HCT116 (cell line): Measurements from ENCODE around the gene RNF128. TPM values are rescaled to one million over a fixed set of nuclear protein-coding genes. Genes with fewer than 3 reads are reported as not detected.
A peak's percentile ranks its signal among the peaks of the same experiment; 100 is the strongest.

Source experiments
- ATAC-seq: fragments of 200-7000 bp; cut with Tn5 transposase; 2 replicates; pipeline ENCODE4 v1.9.1; 2020; ENCODE audit warnings: mild to moderate bottlenecking, moderate library complexity
- BruUV-seq: library from RNA; stranded (reverse); fragments of 400-500 nt; replicated peaks from 2 replicates; lab custom pipeline; 2021; lab: Mats Ljungman, UMichigan
- CTCF ChIA-PET: fragments of 300-600 bp; sonication (Branson Sonifier 250); formaldehyde crosslinking; loops from one replicate; lab custom pipeline; 2021; ENCODE audit warnings: antibody characterized with exemption; lab: Charles Lee
- POLR2A ChIA-PET: fragments of 300-600, 350-600 bp; sonication (Branson Sonifier 250); formaldehyde crosslinking; loops from one replicate; lab custom pipeline; 2021; ENCODE audit warnings: antibody characterized with exemption; lab: Charles Lee
- RAD21 ChIA-PET, 2 experiments: fragments of 300-600 bp; sonication (Branson Sonifier 250); formaldehyde crosslinking; loops; one replicate each; lab custom pipeline; 2023; ENCODE audit warnings: low total read pairs in 2 of 2; ENCODE audit not compliant: uncharacterized antibody in 2 of 2, unreplicated experiment in 2 of 2, low non-redundant PET in 1 of 2; lab: Charles Lee
- DNase-seq: peaks from one replicate; pipeline ENCODE4 v3.0.0-alpha.2; 2010; ENCODE audit warnings: low read depth, low spot score
- H2AFZ ChIP-seq: fragments of 200-600 bp; shearing (Covaris generic), sonication (generic); 2 replicates; pipeline ENCODE4 v1.6.1; 2017; ENCODE audit warnings: low read depth, mixed run types, mixed read lengths, antibody characterized with exemption, low read length; ENCODE audit not compliant: poor library complexity, severe bottlenecking
- H3K27ac ChIP-seq: 2 replicates; pipeline ENCODE4 v1.5.1; 2012; ENCODE audit warnings: low read depth, low read length
- H3K27me3 ChIP-seq: fragments of 200-600 bp; sonication (generic); 2 replicates; pipeline ENCODE4 v1.6.1; 2016; ENCODE audit warnings: mixed run types, low read length, mixed read lengths; ENCODE audit not compliant: insufficient read depth
- H3K36me3 ChIP-seq, 2 experiments: fragments of 200-500 bp in 1 of 2; fragments of 200-600 bp in 1 of 2; sonication (Bioruptor generic) in 1 of 2; sonication (generic) in 1 of 2; 2 replicates each; pipeline versions ENCODE4 v1.5.1 to v1.6.1; 2014 to 2016; ENCODE audit warnings: low read length in 2 of 2, inconsistent platforms in 1 of 2, mixed read lengths in 1 of 2, mixed run types in 1 of 2; ENCODE audit not compliant: insufficient read depth in 2 of 2, control insufficient read depth in 1 of 2
- H3K4me1 ChIP-seq, 2 experiments: fragments of 200-600 bp in 1 of 2; sonication (generic) in 1 of 2; 2 replicates each; pipeline versions ENCODE4 v1.5.1 to v1.6.1; 2012 to 2017; ENCODE audit warnings: low read length in 2 of 2, inconsistent platforms in 1 of 2, mild to moderate bottlenecking in 1 of 2, mixed read lengths in 1 of 2, mixed run types in 1 of 2, moderate library complexity in 1 of 2; ENCODE audit not compliant: insufficient read depth in 2 of 2, control insufficient read depth in 1 of 2
- H3K4me2 ChIP-seq: fragments of 200-600 bp; sonication (generic); 2 replicates; pipeline ENCODE4 v1.6.1; 2017; ENCODE audit warnings: mixed run types, low read length, mixed read lengths
- H3K4me3 ChIP-seq, 2 experiments: fragments of 200-600 bp in 1 of 2; sonication (generic) in 1 of 2; replicated peaks in 1 of 2; 2 replicates each; pipeline ENCODE4 v1.5.1; 2011 to 2016; ENCODE audit warnings: low read length in 2 of 2, control low read depth in 1 of 2, low read depth in 1 of 2, mild to moderate bottlenecking in 1 of 2, mixed read lengths in 1 of 2, mixed run types in 1 of 2
- H3K79me2 ChIP-seq: fragments of 200-600 bp; sonication (generic); 2 replicates; pipeline ENCODE4 v1.6.1; 2017; ENCODE audit warnings: mild to moderate bottlenecking, mixed run types, low read length, moderate library complexity, mixed read lengths; ENCODE audit not compliant: insufficient read depth
- H3K9ac ChIP-seq: fragments of 200-600 bp; sonication (generic); 2 replicates; pipeline ENCODE4 v1.6.1; 2016; ENCODE audit warnings: low read length, mixed read lengths
- H3K9me2 ChIP-seq: fragments of 200-600 bp; sonication (generic), shearing (Covaris generic); 2 replicates; pipeline ENCODE4 v1.6.1; 2017; ENCODE audit warnings: mixed run types, mild to moderate bottlenecking, moderate library complexity; ENCODE audit not compliant: insufficient read depth
- H3K9me3 ChIP-seq, 2 experiments: fragments of 200-500 bp in 1 of 2; fragments of 200-600 bp in 1 of 2; sonication (Bioruptor generic) in 1 of 2; sonication (generic) in 1 of 2; 2 replicates each; pipeline ENCODE4 v1.6.1; 2014 to 2017; ENCODE audit warnings: low read length in 2 of 2, mixed read lengths in 2 of 2, inconsistent platforms in 1 of 2, low read depth in 1 of 2, mild to moderate bottlenecking in 1 of 2, mixed run types in 1 of 2, moderate library complexity in 1 of 2; ENCODE audit not compliant: control insufficient read depth in 1 of 2, insufficient read depth in 1 of 2
- H4K20me1 ChIP-seq: fragments of 200-600 bp; sonication (generic), shearing (Covaris generic); 2 replicates; pipeline ENCODE4 v1.6.1; 2017; ENCODE audit warnings: mixed run types, mild to moderate bottlenecking, moderate library complexity; ENCODE audit not compliant: insufficient read depth
- CBX3 ChIP-seq: IDR thresholded peaks from 2 replicates; pipeline ENCODE4 v1.6.1; 2012; ENCODE audit warnings: low read depth
- CEBPB ChIP-seq: IDR thresholded peaks from 2 replicates; pipeline ENCODE4 v1.6.1; 2012; ENCODE audit warnings: low read depth
- EGR1 ChIP-seq: IDR thresholded peaks from 2 replicates; pipeline ENCODE4 v1.6.1; 2012; ENCODE audit warnings: low read depth
- ELF1 ChIP-seq: IDR thresholded peaks from 2 replicates; pipeline ENCODE4 v1.6.1; 2012; ENCODE audit warnings: low read depth, borderline replicate concordance
- EZH2 ChIP-seq: fragments of 200-600 bp; sonication (generic); IDR thresholded peaks from 2 replicates; pipeline ENCODE4 v1.6.1; 2017; ENCODE audit warnings: antibody characterized with exemption, mixed run types
- EZH2phosphoT487 ChIP-seq: fragments of 200-600 bp; IDR thresholded peaks from 2 replicates; pipeline ENCODE4 v1.6.1; 2018; ENCODE audit warnings: antibody characterized with exemption, borderline replicate concordance
- FOSL1 ChIP-seq: IDR thresholded peaks from 2 replicates; pipeline ENCODE4 v1.6.1; 2012; ENCODE audit warnings: low read depth
- MAX ChIP-seq: IDR thresholded peaks from 2 replicates; pipeline ENCODE4 v1.6.1; 2012
- POLR2AphosphoS5 ChIP-seq: IDR thresholded peaks from 2 replicates; pipeline ENCODE4 v1.6.1; 2011; ENCODE audit warnings: mild to moderate bottlenecking, low read depth, low read length, moderate library complexity
- RAD21 ChIP-seq: IDR thresholded peaks from 2 replicates; pipeline ENCODE4 v1.6.1; 2012; ENCODE audit warnings: low read depth, mild to moderate bottlenecking
- SIN3A ChIP-seq: IDR thresholded peaks from 2 replicates; pipeline ENCODE4 v1.6.1; 2012; ENCODE audit warnings: low read depth
- SP1 ChIP-seq: IDR thresholded peaks from 2 replicates; pipeline ENCODE4 v1.6.1; 2012; ENCODE audit warnings: low read depth
- TCF7L2 ChIP-seq: IDR thresholded peaks from 2 replicates; pipeline ENCODE4 v1.7.0; 2011; ENCODE audit warnings: borderline replicate concordance, inconsistent platforms; ENCODE audit not compliant: insufficient read depth, insufficient read length; ENCODE audit errors: extremely low read depth
- ZFX ChIP-seq: fragments of 450-650 bp; IDR thresholded peaks from 2 replicates; pipeline ENCODE4 v1.6.1; 2017
- intact Hi-C: fragments of 100-400 bp; cut with micrococcal nuclease; formaldehyde crosslinking; loops from 2 replicates; pipeline ENCODE4 v1.10.0; 2022
- total RNA-seq: library from RNA; stranded (reverse); gene quantifications from one replicate; pipeline ENCODE4 v1.2.1, GENCODE V29; 2021; ENCODE audit not compliant: unreplicated experiment
- TF ChIP-seq, protein P1 (sequence below): IDR thresholded peaks from 2 replicates; pipeline ENCODE4 v1.6.1; 2011; ENCODE audit warnings: mild to moderate bottlenecking, low read length, moderate library complexity; ENCODE audit not compliant: insufficient replicate concordance; ENCODE audit errors: extremely low read depth
- TF ChIP-seq, protein P2 (sequence below), 3 experiments: fragments of 200-600 bp in 1 of 3; sonication (generic) in 1 of 3; IDR thresholded peaks in 2 of 3; conservative IDR thresholded peaks in 1 of 3; 2 replicates each; pipeline ENCODE4 v1.5.1; 2012 to 2017; ENCODE audit warnings: low read depth in 2 of 3, low read length in 2 of 3, antibody characterized with exemption in 1 of 3, borderline replicate concordance in 1 of 3, control low read depth in 1 of 3, mild to moderate bottlenecking in 1 of 3, mixed read lengths in 1 of 3, mixed run types in 1 of 3, moderate library complexity in 1 of 3; ENCODE audit not compliant: insufficient read depth in 1 of 3

Gene RNF128
- total RNA-seq, 1 experiment from 2014 or later: 5.8 TPM

DNA sequence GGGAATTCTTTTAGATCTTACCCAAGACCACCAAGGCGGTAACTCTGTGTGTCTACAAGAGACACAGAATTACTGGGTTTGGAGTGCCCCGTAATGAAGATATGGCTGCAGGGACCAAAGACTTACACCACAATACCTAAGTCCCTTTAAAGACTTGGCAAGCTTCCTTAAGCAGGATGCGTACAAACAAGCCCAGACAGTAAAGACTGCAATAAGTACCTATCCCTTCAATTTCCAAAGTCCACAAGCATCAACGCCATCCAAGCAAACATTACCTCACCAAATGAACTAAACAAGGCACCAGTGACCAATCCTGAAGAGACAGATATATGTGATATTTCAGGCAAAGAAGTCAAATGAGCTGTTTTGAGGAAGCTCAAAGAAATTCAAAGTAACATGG is 42.3 kb upstream of the RNF128 start:
- Histone ChIP-seq H3K79me2 (no peaks in the 10 kb centered on the region), H3K4me2 (no peak overlapping the region), H4K20me1 (no peaks in the 10 kb centered on the region), H3K27me3 (no peaks in the 10 kb centered on the region), H2AFZ (no peak overlapping the region), H3K9me3 (no peaks in the 10 kb centered on the region), H3K9ac (no peak overlapping the region), H3K9me2 (no peaks in the 10 kb centered on the region), H3K4me3 (no peak overlapping the region), H3K4me1 (no peaks in the 10 kb centered on the region), H3K27ac (no peak overlapping the region), H3K36me3 (no peaks in the 10 kb centered on the region)
- TF ChIP-seq FOSL1 (no peak), MAX (no peak), EZH2phosphoT487 (no peak)
- ChIA-PET POLR2A (no interaction called here), CTCF (no interaction called here), RAD21 (no interaction called here)
- BruUV-seq: no TSS peak
- DNase-seq (no peak), ATAC-seq (no peak)
- intact Hi-C loops: no loop called here

- H3K4me1 ChIP-seq: peaks cover 0 to 10% of the 10 kb centered on the region in 2 experiments; a peak in 3 of 4 replicates
- H3K27ac ChIP-seq: no peak overlapping the region
- no peaks in the 10 kb centered on the region for H3K79me2 ChIP-seq
- H2AFZ ChIP-seq: peak overlapping the region; percentile 22
- H3K9ac ChIP-seq: no peak overlapping the region
- POLR2A ChIA-PET: no interaction called here
- intact Hi-C loops: no loop called here
- H3K9me2 ChIP-seq: no peaks in the 10 kb centered on the region
- CTCF ChIA-PET: no interaction called here
- no peaks in the 10 kb centered on the region for H3K27me3 ChIP-seq
- ATAC-seq (no peak), DNase-seq (no peak)
- H3K9me3 ChIP-seq: no peaks in the 10 kb centered on the region
- H3K4me2 ChIP-seq: no peak overlapping the region
- H3K36me3 ChIP-seq: no peaks in the 10 kb centered on the region
- RAD21 ChIA-PET: no interaction called here
- BruUV-seq: no TSS peak
- no peak overlapping the region for H3K4me3 ChIP-seq
- H4K20me1 ChIP-seq: no peaks in the 10 kb centered on the region
- TF ChIP-seq EGR1: no peak
- no peak for TF ChIP-seq ELF1
- TF ChIP-seq SIN3A: no peak
- no peak for TF ChIP-seq SP1
- TF ChIP-seq TCF7L2: no peak
- TF ChIP-seq CBX3: no peak
- no peak for TF ChIP-seq EZH2
- TF ChIP-seq, protein P1, sequence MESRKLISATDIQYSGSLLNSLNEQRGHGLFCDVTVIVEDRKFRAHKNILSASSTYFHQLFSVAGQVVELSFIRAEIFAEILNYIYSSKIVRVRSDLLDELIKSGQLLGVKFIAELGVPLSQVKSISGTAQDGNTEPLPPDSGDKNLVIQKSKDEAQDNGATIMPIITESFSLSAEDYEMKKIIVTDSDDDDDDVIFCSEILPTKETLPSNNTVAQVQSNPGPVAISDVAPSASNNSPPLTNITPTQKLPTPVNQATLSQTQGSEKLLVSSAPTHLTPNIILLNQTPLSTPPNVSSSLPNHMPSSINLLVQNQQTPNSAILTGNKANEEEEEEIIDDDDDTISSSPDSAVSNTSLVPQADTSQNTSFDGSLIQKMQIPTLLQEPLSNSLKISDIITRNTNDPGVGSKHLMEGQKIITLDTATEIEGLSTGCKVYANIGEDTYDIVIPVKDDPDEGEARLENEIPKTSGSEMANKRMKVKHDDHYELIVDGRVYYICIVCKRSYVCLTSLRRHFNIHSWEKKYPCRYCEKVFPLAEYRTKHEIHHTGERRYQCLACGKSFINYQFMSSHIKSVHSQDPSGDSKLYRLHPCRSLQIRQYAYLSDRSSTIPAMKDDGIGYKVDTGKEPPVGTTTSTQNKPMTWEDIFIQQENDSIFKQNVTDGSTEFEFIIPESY: no peak
- no peak for TF ChIP-seq POLR2AphosphoS5
- TF ChIP-seq RAD21: no peak
- TF ChIP-seq FOSL1: no peak
- TF ChIP-seq, protein P2, sequence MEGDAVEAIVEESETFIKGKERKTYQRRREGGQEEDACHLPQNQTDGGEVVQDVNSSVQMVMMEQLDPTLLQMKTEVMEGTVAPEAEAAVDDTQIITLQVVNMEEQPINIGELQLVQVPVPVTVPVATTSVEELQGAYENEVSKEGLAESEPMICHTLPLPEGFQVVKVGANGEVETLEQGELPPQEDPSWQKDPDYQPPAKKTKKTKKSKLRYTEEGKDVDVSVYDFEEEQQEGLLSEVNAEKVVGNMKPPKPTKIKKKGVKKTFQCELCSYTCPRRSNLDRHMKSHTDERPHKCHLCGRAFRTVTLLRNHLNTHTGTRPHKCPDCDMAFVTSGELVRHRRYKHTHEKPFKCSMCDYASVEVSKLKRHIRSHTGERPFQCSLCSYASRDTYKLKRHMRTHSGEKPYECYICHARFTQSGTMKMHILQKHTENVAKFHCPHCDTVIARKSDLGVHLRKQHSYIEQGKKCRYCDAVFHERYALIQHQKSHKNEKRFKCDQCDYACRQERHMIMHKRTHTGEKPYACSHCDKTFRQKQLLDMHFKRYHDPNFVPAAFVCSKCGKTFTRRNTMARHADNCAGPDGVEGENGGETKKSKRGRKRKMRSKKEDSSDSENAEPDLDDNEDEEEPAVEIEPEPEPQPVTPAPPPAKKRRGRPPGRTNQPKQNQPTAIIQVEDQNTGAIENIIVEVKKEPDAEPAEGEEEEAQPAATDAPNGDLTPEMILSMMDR (IDR thresholded peaks at IDR 0.05 in 2 of 3, conservative IDR thresholded peaks at IDR 0.05 in 1 of 3; ENCODE audit: borderline replicate concordance in 1 of 3, insufficient read depth in 1 of 3, low read depth in 2 of 3, low read length in 2 of 3): no peak
- TF ChIP-seq CEBPB: no peak
- TF ChIP-seq ZFX: no peak
Observed at GRCh38 chrX:106692425-106693065, 34.0 kb upstream of the RNF128 start.
